CD1c-positive myeloid dendritic cell (primary cell): ENCODE results near the gene RRM2.

Source experiments
- DNase-seq: peaks from one replicate; pipeline ENCODE4 v3.0.0-alpha.2; 2016; ENCODE audit errors: extremely low spot score

RRM2 gene

GRCh38 chr2:10122500-10123280, at the start of gene RRM2:
RRM2 (plus strand) TSS chr2:10122739; CDS start chr2:10122799, 60 bp downstream.
- peak; percentile 91 for DNase-seq

DNA sequence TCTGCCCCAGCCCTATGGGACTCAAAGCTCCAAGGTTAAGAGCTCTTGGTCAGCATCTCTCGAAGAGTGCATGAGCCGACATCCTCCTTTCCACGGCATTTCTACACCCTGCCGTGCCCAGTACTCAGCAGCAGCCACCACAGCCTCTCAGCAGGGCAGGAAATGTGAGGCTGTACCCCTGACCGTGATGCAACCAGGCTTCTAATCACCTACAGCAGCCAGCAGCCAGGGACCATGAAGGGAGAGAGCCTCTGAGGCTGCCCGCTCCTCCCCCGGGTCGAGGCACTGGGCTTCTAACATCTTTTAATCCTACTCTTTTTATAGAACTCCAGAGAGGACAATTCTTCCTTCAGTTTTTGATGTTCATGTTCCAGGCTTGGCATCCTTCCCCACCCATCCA, 48.8 kb upstream of the RRM2 start:
- DNase-seq, result no peak

DNA sequence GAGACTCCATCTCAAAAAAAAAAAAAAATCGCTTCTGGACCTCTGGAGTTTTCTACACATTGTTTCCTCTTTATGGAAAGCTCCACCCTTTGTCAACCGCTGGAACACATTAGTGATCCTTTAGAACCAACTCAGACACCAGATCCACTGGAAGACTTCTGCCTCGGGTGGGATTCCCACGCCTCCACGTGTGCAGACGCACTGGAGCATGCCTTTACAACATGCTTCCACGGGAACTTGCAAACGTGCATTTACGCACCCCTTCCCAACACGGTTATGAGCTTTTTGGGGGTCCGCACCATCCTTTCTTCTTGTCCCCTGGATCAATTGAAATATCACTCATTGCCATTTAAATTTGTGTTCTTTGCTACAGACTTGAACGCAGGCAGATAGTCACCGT, 47.4 kb upstream of the RRM2 start:
- no peak for DNase-seq

- no peak for DNase-seq
Measured at GRCh38 chr2:10075571-10076209, 46.8 kb upstream of the RRM2 start.

- no peak for DNase-seq
Measured at GRCh38 chr2:10076511-10076910, 46.0 kb upstream of the RRM2 start.

- DNase-seq, result no peak
Measured at GRCh38 chr2:10076988-10077527, 45.5 kb upstream of the RRM2 start.

GRCh38 chr2:10078001-10078400, 44.5 kb upstream of the RRM2 start:
- no peak for DNase-seq

GRCh38 chr2:10078704-10079265, 43.8 kb upstream of the RRM2 start:
- no peak for DNase-seq

DNA sequence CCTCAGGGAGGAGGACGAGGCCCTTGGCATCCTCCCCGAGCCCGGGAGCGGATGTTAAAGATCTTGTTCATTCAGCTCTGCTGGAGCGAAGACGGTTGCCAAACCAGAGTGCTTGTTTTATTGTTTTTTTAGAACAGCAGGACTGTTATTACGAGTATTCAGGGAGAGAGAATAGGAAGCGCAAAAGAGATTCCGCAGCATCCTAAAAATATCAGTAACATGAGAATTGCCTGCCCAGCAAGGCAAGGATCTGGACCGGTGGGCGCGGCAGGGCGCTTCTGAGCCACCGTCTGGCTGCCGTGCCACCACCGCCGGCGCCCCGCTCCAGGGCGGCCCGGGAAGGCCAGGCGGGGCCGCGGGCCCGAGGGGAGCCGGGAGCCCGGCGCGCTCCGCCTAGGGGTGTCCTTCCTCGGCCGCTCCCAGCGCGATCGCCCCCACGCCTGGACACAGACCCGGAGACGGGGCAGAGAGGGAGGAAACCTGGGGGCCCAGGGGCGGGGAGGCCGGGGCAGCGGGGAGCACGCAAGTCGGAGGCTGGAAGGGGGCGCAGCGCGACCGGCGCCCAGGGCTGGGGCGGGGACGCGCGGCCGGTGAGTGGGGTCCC, 43.2 kb upstream of the RRM2 start:
- DNase-seq, result no peak

DNA sequence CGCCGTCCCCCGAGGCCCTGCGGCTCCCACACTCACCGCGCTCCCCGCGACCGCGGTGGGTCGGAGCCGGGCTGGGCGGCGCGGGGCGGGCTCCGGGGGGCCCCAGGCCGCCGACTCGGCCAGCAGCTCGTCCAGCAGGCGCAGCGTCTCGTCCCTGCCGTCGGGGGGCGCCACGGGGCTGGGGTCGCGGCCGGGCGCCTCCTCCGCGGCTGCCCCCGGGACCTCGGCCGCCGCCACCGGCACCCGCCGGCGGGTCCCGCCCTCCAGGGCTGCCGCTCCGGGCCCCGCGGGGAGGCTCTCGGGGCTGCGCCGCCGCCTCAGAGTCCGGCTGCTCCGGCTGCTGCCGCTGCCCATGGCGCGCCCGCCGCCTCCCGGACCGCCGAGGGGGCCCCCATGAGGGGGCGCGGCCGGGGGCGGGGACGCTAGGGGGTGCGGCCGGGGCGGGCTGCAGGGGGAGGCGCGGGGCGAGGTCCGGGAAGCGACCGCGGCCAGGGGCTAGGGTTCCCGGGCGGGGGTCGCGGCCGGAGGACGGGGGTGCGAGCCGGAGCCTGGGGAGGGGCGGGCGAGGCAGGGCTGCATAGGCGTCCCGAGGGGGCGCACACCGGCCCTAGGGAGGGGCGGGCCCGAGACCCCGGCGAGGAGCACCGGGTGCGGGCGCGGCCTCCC, 42.5 kb upstream of the RRM2 start, which contains the start of gene CYS1:
TSS of gene CYS1 (minus strand) at position 542 of the 666 bp plus-strand sequence. CDS start at position 354, 188 bp downstream.
- peak; percentile 6 for DNase-seq

DNA sequence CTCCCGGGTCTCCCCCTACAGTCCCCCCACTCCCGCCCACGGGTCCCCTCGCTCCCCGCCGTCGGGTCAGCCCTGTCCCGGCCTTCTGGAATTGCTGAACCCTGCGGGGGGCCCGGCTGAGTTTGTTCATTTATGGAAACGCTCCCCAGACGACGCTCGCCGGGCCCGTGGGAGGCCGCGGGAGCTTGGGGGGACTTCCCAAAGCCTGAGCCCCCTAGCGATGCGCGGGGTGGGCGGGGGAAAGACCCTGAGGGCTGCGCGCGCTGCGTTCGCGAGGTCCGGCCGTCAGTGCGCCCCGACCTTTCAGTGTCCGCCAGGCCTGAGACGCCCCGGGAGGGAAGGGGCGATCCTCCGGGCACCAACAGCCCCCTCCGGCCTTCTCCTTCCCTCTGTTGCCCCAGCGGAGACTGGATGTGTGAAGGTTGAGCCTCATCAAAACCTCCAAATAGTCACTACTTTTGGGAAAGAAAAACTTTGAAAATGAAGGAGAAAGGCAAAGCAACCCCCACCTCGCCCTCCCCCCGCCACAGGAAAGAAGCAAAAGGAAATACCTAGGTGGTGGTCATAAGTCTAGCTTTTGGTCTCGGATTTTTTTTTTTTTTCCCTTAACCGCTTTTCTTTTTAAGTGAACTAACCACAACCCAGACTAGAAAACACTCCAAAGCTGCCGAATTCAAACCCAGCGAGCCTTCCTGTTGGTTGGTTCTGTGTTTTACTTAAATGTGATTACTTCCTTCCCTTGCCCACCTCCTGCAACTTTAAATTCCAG, 41.8 kb upstream of the RRM2 start:
- DNase-seq, result peak; percentile 10

DNA sequence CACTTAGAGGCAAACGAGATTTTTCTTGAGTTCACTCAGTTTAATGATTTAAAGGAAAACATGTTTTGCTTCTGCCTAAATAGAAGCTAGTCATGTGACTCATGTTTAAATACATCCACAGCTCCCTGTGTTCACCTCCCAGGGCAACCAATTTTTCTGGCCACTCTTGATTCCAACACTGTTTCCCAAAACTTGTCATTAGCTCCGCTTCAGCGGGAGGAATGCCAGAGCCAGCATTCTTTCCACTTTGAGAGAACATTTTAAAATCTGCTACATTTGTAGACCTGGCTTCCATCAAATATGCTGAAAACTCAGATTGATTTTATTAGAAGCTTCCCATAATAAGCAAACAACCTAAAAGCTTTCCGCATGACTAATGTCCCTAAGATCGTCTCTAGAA, 39.5 kb upstream of the RRM2 start:
- DNase-seq, result no peak

GRCh38 chr2:10083692-10084211, 38.8 kb upstream of the RRM2 start:
- DNase-seq, result no peak

DNA sequence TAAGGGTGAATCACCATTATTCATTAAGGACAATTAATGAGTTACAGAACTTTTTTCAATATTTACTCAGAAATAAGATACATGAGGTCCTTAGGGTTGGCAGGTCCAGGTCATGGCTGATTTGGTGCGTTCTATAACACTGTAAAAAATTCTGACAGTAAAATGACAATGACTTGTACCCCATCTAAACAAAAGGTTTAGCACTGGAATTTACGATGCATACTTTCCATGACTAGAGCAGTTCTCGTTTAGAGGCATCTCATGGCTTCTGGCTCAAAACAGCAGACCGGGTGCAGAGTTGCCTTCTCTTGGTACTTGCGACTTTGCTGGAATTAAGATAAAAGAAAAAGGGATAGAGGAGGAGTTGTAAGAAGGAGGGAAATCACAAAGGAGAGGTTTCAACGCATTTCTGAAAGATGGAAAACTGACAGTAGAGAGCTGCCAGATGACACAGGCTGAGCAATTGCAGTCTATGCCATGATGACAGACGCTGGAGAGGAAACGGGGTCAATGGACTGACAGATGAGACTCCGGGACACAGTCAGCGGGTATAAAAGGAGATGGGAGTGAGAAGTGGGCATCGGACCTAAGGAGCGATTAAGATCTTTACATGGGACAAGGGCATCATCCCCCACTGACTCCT, 38.2 kb upstream of the RRM2 start:
- DNase-seq, result no peak

DNA sequence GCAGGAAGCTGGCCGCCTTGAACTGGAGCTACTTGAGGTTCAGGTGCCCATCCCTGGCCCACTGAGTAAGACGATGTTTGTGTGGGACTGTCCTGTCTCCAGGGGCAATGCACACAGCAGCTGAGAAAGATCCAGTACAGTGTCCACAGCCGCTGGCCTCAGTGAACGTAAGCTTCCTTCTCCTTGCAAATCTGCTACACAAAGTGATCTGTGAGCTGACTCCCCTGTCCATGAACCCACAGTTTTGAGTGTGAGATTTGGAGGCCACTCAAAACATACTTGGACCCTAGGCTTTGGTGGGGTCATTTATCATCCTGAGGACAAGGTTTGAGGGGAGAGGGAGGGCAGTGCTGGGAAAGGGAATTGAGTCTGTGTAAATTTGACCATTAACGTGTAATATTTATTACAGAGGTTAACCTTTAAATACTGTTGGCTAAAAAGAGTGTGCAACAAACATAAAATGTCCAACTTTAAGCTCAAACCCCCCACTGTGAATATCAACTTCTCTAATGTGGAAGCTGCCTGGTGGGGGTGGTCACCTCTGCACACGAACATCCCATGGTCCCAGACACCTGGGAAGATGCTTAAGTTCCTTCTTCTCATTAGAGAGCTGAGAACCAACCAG, 37.4 kb upstream of the RRM2 start:
- no peak for DNase-seq

GRCh38 chr2:10085668-10086059, 36.9 kb upstream of the RRM2 start:
- no peak for DNase-seq

DNA sequence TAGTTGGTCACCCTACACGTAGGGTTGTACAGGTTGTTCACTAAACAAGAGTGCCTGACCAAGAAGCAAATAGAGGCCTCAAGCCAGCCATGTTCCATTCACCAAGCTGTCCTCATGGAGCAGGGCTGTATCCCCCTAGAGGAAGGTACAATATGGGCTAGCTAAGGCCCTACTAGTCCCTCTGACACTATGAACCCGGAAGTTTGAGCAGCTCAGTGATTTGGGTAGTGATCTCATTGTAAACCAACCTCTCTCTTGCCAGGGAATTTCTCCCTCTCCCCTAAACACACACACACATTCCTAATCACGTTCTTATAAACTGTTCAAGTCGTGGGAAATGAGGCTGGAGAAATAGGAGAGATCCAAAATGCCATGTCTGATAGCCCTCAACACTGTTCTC, 35.6 kb upstream of the RRM2 start:
- DNase-seq, result no peak

DNA sequence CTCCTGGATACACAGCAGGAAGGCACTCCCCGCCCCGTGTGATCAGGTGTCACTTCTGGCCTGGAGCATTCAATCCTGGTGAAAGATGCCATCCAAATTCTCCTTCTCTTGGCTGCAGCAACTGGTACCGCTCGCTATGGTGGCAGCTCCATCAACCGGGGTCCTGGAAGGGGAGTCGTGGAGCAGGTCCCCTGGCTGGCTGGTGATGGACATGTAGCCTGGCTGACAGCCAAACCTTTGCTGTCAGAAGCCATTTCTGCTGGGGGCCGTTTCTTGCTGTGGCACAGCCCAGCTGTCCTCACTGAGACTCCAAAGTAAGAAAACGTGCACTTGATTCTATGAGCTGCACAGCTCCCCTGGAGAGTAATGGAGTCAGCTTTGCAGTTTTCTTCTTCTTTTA, 35.2 kb upstream of the RRM2 start:
- no peak for DNase-seq

GRCh38 chr2:10089565-10090190, 32.9 kb upstream of the RRM2 start:
- DNase-seq, result no peak
